Epithelial cell of esophagus (primary cell): ENCODE data around the gene UTS2.

ENCODE experiments used
- DNase-seq: peaks from one replicate; pipeline ENCODE4 v3.0.0; 2010; ENCODE audit warnings: low read depth
- H3K4me3 ChIP-seq: 2 replicates; pipeline ENCODE4 v1.5.1; 2011; ENCODE audit warnings: mild to moderate bottlenecking, low read length, control low read depth
- CTCF ChIP-seq: IDR thresholded peaks from 2 replicates; pipeline ENCODE4 v1.5.1; 2011; ENCODE audit warnings: low read depth, mild to moderate bottlenecking, low read length, control low read depth, inconsistent platforms; ENCODE audit not compliant: insufficient read depth; ENCODE audit errors: missing control alignments

UTS2 gene

GRCh38 chr1:7852804-7853683, at the start of gene UTS2:
TSS of gene UTS2 (minus strand) at chr1:7853065. CDS start at chr1:7853003, 62 bp downstream.
- no peak for DNase-seq
- TF ChIP-seq CTCF = no peak
- no peak within 1 kb of the TSS for H3K4me3 ChIP-seq

GRCh38 chr1:7899741-7900140, 46.9 kb upstream of the UTS2 start:
- DNase-seq = peak; percentile 34
- no peak overlapping the region for H3K4me3 ChIP-seq
- TF ChIP-seq CTCF = no peak

GRCh38 chr1:7898962-7899361, 46.1 kb upstream of the UTS2 start:
- no peak for TF ChIP-seq CTCF
- DNase-seq = no peak
- H3K4me3 ChIP-seq = no peak overlapping the region

GRCh38 chr1:7896994-7897393, 44.1 kb upstream of the UTS2 start:
- TF ChIP-seq CTCF = no peak
- H3K4me3 ChIP-seq = no peak overlapping the region
- no peak for DNase-seq

- DNase-seq = no peak
- TF ChIP-seq CTCF = no peak
Observed at GRCh38 chr1:7893529-7894180, 40.8 kb upstream of the UTS2 start.

GRCh38 chr1:7891804-7892203, 38.9 kb upstream of the UTS2 start:
- no peak overlapping the region for H3K4me3 ChIP-seq
- no peak for DNase-seq
- TF ChIP-seq CTCF = no peak

More at GRCh38 chr1:7893529-7894180, 40.8 kb upstream of the UTS2 start:
- H3K4me3 ChIP-seq = no peak overlapping the region
